GM12872 (cell line): ENCODE results near the gene NDUFA12.

ENCODE experiments used
- TF ChIP-seq, protein P1 (sequence below): IDR thresholded peaks from 3 replicates; pipeline ENCODE4 v1.5.1; 2011; ENCODE audit warnings: low read depth, mild to moderate bottlenecking, low read length, moderate library complexity; ENCODE audit not compliant: insufficient read depth

The NDUFA12 gene

DNA sequence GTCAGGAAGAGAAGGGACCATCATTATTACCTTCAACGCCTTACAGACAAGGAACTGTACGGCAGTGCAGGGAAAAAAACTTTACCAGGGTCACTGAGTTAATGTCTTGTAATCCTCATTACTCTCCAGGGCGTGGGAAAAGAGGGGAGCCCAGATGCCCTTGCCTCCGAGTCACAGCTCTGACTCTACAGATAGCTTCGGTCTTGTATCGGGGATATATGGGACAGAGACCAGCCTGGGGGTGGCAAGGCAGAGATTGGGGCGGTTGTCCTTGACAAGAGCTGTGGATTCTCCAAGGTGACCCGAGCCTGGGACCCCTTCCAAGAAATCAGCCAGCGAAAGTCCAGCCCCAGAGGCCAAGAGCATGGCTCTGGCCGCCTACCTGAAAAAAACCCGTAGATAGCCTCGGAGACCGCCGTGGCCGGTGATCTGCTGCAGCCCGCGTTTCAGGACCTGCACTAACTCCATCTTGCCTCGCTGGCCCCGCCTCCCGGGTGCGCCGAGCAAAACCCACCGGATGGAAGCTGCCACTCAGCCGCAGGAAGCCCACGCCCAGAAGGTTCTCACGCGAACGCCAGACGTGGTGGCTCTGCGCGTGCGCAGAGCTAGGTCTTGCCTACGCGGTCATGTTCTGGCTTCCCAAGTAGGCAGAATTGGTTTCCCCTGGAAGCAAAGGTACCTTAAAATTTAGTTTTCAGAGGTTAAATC, at the start of gene NDUFA12:
Gene NDUFA12, minus strand, starts transcription at position 485 of the 708 bp plus-strand sequence. Its CDS starts 17 bp downstream, at position 468.
- TF ChIP-seq, protein P1, sequence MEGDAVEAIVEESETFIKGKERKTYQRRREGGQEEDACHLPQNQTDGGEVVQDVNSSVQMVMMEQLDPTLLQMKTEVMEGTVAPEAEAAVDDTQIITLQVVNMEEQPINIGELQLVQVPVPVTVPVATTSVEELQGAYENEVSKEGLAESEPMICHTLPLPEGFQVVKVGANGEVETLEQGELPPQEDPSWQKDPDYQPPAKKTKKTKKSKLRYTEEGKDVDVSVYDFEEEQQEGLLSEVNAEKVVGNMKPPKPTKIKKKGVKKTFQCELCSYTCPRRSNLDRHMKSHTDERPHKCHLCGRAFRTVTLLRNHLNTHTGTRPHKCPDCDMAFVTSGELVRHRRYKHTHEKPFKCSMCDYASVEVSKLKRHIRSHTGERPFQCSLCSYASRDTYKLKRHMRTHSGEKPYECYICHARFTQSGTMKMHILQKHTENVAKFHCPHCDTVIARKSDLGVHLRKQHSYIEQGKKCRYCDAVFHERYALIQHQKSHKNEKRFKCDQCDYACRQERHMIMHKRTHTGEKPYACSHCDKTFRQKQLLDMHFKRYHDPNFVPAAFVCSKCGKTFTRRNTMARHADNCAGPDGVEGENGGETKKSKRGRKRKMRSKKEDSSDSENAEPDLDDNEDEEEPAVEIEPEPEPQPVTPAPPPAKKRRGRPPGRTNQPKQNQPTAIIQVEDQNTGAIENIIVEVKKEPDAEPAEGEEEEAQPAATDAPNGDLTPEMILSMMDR: no peak

DNA sequence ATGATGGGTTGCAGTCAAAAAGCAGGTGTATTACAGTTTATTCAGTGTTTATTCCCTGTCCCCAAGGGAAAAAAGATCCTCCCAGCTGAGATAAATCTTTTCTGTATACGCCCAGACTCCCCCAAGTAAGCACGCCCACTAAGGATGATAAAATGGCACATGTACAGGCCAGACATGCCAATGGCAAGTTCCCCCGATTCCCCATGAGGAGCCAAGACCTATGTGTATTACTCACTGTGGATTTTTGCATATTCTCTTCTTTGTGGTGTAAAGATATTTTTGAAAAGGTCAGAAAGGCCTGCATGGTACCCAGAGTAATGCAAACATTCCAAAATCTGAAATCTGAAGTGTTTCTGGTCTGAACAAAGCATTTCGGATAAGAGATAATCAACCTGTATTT, 47.7 kb upstream of the NDUFA12 start:
- TF ChIP-seq, protein P1: no peak

DNA sequence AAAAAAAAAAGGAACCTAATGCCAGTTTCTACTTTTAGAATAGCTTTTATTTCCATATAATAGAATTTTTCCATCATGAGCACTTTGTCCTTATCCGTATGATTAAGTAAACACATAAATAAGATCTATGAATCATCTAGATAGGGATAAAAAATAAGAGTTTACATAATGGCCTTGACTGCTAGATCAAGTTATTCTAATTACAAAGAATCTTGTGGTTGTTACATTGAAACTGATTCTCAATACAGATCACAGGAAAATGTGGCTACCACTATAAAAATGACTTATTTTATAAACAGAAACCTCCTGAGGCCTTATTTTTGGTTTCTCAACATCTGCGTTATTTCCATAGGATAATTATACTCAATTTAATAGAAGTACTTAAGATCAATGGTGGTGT, 34.4 kb upstream of the NDUFA12 start:
- TF ChIP-seq, protein P1: no peak

DNA sequence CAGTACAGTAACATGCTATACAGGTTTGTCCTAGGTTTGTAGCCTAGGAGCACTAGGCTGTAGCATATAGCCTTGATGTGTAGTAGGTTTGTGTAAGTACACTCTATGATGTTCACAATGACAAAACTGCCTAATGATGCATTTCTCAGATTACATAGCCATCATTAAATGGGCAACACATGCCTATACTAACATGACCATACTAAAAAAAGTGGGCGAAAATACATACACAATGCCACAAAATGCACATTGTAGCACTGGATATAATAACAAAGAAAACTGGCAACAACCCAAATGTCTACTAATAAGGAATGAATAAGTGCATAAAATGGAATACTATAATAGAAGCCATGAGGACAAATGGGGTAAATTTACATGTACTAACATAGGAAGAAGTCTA, 31.3 kb upstream of the NDUFA12 start:
- TF ChIP-seq, protein P1: no peak

DNA sequence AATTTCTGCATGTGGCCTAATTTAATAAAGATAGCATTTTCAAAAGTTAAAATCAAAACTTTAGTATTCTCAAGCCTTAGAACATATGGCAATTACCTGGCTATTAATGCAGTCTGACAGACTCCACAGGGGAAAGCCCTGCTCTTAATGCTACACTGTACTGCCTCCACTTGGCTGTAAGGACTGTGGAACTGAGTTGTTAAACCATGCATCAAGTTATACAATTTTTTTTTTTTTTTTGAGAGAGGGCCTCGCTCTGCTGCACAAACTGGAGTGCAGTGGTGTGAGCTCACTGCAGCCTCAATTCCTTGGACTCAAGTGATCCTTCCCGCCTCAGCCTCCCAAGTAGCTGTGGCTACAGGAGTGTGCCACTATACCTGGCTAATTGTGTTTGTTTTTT, 19.0 kb upstream of the NDUFA12 start:
- TF ChIP-seq, protein P1: no peak

DNA sequence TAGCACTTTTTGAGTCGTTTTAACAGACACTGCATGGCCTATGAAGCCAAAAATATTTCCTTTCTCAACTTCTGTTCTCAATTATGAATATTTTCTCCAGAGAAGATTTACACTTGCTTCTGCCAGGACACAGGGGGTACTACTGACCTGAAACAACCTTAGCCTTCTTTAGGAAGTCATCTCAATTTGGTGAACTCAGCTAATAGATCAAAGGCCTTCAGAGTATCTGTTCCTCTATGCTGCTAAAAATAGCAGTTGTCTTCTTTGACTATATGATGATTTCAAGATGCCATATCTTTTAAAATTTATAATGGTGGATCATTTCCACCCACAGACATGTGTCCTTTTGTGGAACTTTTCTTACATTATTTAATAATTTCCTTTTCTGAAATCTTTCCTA, 14.0 kb upstream of the NDUFA12 start:
- TF ChIP-seq, protein P1: no peak

DNA sequence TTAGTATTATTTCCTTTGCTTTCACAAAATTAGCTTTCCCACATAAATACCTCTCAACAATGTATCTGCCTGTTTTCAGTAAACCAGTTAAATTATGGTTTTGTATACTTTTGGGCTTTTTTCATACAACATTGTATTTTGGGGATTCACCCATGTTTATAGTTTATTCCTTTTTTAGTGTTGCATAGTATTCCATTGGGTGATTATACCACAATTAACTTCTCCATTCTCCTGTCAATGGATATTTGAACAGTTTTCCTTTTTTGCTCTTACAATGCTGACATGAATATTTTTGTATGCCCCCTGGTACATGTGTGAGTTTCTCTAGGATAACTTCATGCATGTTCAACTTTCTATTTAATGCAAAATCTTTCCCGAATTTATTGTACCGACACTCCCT, 12.6 kb upstream of the NDUFA12 start:
- TF ChIP-seq, protein P1: no peak

DNA sequence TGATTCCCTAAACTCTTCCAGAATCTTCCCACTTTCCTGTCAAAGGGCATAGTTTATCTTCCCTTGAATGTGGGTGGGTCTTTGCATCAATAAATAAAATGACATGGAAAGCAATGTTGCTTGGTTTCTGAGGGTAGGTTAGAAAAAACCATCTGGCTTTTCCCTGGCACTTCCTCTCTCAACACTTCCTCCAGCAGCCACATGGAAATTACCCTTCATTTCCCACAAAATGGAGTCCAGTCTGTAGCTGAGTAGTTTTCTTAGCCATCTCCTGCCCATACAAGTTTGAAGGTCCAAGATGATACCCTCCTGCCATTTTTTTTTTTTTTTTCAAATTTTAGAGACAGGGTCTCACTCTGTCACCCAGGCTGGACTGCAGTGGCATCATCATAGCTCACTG, 11.1 kb upstream of the NDUFA12 start:
- TF ChIP-seq, protein P1: no peak
